Measurements from ENCODE around the gene ZNF570. TPM values are rescaled to one million over a fixed set of nuclear protein-coding genes. Genes with fewer than 3 reads are reported as not detected.

ZNF570 gene
- total and polyA plus RNA-seq, 2 experiments from 2014 or later = 1.2 to 7.4 TPM

GRCh38 chr19:37466798-37467607 lies 2.2 kb upstream of the ZNF570 start, which contains the start of gene ZNF569:
ZNF569 (minus strand) TSS chr19:37467444; CDS start chr19:37444921, 22,523 bp downstream.
- H3K27ac ChIP-seq = peak within 1 kb of the TSS; percentile 94
- peaks cover 11% of the 10 kb centered on the region for H3K4me1 ChIP-seq (ENCODE audit: insufficient read depth)
- TF ChIP-seq EZH2phosphoT487 (IDR thresholded peaks at IDR 0.05; ENCODE audit: low read depth, severe bottlenecking, unreplicated experiment) (no peak), EZH2 (IDR thresholded peaks at IDR 0.05; ENCODE audit: borderline replicate concordance) (no peak)
- TF ChIP-seq, protein P1, sequence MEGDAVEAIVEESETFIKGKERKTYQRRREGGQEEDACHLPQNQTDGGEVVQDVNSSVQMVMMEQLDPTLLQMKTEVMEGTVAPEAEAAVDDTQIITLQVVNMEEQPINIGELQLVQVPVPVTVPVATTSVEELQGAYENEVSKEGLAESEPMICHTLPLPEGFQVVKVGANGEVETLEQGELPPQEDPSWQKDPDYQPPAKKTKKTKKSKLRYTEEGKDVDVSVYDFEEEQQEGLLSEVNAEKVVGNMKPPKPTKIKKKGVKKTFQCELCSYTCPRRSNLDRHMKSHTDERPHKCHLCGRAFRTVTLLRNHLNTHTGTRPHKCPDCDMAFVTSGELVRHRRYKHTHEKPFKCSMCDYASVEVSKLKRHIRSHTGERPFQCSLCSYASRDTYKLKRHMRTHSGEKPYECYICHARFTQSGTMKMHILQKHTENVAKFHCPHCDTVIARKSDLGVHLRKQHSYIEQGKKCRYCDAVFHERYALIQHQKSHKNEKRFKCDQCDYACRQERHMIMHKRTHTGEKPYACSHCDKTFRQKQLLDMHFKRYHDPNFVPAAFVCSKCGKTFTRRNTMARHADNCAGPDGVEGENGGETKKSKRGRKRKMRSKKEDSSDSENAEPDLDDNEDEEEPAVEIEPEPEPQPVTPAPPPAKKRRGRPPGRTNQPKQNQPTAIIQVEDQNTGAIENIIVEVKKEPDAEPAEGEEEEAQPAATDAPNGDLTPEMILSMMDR (IDR thresholded peaks at IDR 0.05; ENCODE audit: poor library complexity) = no peak
- DNase-seq (ENCODE audit: low spot score) = peak; percentile 92
- H3K4me2 ChIP-seq = peak within 1 kb of the TSS; percentile 97
- no peaks in the 10 kb centered on the region for H3K9me2 ChIP-seq (replicated peaks; ENCODE audit: insufficient read depth)
- under 1% methylated on average over 61 of the region's 62 CpGs for WGBS (ENCODE audit: low lambda C conversion rate, missing lambda C conversion rate)
- peaks cover 41% of the 10 kb centered on the region for H3K79me2 ChIP-seq
- peaks cover 10% of the 10 kb centered on the region for H3K9me3 ChIP-seq (ENCODE audit: low read depth)
- peak within 1 kb of the TSS; percentile 99 for H3K4me3 ChIP-seq
- H3K36me3 ChIP-seq (replicated peaks; ENCODE audit: insufficient read depth, low read depth) = peaks cover 5% of the 10 kb centered on the region
- no peaks in the 10 kb centered on the region for H4K20me1 ChIP-seq (ENCODE audit: insufficient read depth, poor library complexity, severe bottlenecking)
- peak within 1 kb of the TSS; percentile 87 for H2AFZ ChIP-seq
- no peaks in the 10 kb centered on the region for H3K27me3 ChIP-seq

- Histone ChIP-seq H3K9me3 (ENCODE audit: low read depth) (peaks cover 10% of the 10 kb centered on the region), H2AFZ (peak overlapping the region; percentile 87), H3K27me3 (no peaks in the 10 kb centered on the region), H3K27ac (peak overlapping the region; percentile 80), H3K4me1 (ENCODE audit: insufficient read depth) (peaks cover 11% of the 10 kb centered on the region), H4K20me1 (ENCODE audit: insufficient read depth, poor library complexity, severe bottlenecking) (no peaks in the 10 kb centered on the region), H3K9me2 (replicated peaks; ENCODE audit: insufficient read depth) (no peaks in the 10 kb centered on the region), H3K79me2 (peaks cover 44% of the 10 kb centered on the region), H3K36me3 (replicated peaks; ENCODE audit: insufficient read depth, low read depth) (peaks cover 5% of the 10 kb centered on the region), H3K4me2 (peak overlapping the region; percentile 97), H3K4me3 (peak overlapping the region; percentile 99)
- WGBS (ENCODE audit: low lambda C conversion rate, missing lambda C conversion rate) = 68% methylated on average over 18 of the region's 18 CpGs
- TF ChIP-seq, protein P1 (IDR thresholded peaks at IDR 0.05; ENCODE audit: poor library complexity) = no peak
- TF ChIP-seq EZH2phosphoT487 (IDR thresholded peaks at IDR 0.05; ENCODE audit: low read depth, severe bottlenecking, unreplicated experiment) (no peak), EZH2 (IDR thresholded peaks at IDR 0.05; ENCODE audit: borderline replicate concordance) (no peak)
- DNase-seq (ENCODE audit: low spot score) = no peak
These were observed 1.5 kb upstream of the ZNF570 start for GRCh38 chr19:37467608-37468090.

- peaks cover 11% of the 10 kb centered on the region for H3K4me1 ChIP-seq (ENCODE audit: insufficient read depth)
- peaks cover 43% of the 10 kb centered on the region for H3K79me2 ChIP-seq
- no peaks in the 10 kb centered on the region for H3K36me3 ChIP-seq (replicated peaks; ENCODE audit: insufficient read depth, low read depth)
- TF ChIP-seq EZH2 (IDR thresholded peaks at IDR 0.05; ENCODE audit: borderline replicate concordance) (no peak), EZH2phosphoT487 (IDR thresholded peaks at IDR 0.05; ENCODE audit: low read depth, severe bottlenecking, unreplicated experiment) (no peak)
- TF ChIP-seq, protein P1 (IDR thresholded peaks at IDR 0.05; ENCODE audit: poor library complexity) = no peak
- peaks cover 7% of the 10 kb centered on the region for H3K9me3 ChIP-seq (ENCODE audit: low read depth)
- no peak for DNase-seq (ENCODE audit: low spot score)
- no peaks in the 10 kb centered on the region for H3K9me2 ChIP-seq (replicated peaks; ENCODE audit: insufficient read depth)
- H3K27me3 ChIP-seq = no peaks in the 10 kb centered on the region
- peak overlapping the region; percentile 86 for H3K4me3 ChIP-seq
- H2AFZ ChIP-seq = peak overlapping the region; percentile 94
- no peaks in the 10 kb centered on the region for H4K20me1 ChIP-seq (ENCODE audit: insufficient read depth, poor library complexity, severe bottlenecking)
- no peak overlapping the region for H3K27ac ChIP-seq
- H3K4me2 ChIP-seq = peak overlapping the region; percentile 97
- 82% methylated on average over 4 of the region's 4 CpGs for WGBS (ENCODE audit: low lambda C conversion rate, missing lambda C conversion rate)
These were observed 1.1 kb downstream of the ZNF570 start for GRCh38 chr19:37470216-37470615.
